Fibroblast of upper back skin (primary cell): Measurements from ENCODE around the gene NPC1L1.

Experiments
- DNase-seq: peaks from one replicate; pipeline ENCODE4 v3.0.0-alpha.2; 2013

Gene NPC1L1

DNA sequence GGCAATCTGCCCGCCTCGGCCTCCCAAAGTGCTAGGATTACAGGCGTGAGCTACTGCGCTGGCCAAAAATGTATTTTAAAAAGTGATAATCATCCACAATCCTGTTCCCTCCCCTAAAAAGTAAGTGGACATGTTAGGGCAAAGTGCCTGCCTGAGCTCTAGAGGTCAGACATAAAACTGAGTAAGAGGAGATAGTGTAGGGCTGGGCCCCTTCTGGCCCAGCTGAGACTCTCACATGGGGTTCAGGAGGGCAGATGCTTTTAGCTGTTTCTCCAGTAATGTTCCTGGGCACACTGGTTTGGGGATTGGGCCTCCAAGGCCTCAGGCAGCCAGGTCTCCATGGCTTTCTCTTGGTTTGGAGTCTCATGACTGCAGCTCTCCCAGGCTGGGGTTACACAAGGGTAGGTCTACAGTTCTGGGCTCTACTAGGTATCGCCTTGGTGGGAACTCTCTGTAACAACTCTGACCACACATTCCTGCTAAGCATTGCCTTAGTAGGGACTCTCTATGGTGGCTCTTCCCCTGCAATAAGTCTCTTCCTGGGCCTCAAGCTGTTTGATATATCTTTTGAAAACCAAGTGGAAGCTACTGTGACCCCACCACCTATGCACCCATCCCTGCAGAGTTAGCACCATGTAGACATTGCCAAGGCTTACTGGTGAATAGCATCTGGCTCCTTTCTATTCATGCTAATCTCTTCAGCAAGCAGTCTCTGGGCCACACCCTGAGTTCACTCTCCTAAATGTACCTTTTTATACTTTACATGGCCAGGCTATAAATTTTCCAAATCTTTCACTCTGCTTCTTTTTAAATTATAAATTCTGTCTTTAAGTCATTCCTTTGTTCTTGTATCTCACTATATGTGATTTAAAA lies 43.7 kb downstream of the NPC1L1 start:
- DNase-seq = no peak

DNA sequence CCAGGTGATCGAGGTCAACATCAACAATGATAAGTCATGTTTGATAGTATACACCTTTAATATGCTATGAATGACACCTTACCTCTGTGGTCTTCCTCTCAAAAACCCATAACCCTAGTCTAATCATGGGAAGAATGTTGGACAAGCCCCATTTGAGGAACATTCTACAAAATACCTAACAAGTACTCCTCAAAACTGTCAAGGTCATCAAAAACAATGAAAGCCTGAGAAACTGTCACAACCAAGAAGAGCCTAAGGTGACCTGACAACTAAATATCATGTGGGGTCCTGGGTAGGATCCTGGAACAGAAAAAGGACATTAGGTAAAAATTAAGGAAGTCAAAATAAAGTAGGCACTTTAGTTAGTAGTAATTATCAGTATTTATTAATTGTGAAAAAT lies 44.7 kb downstream of the NPC1L1 start:
- no peak for DNase-seq

GRCh38 chr7:44494960-44495359 lies 46.2 kb downstream of the NPC1L1 start:
- no peak for DNase-seq

DNA sequence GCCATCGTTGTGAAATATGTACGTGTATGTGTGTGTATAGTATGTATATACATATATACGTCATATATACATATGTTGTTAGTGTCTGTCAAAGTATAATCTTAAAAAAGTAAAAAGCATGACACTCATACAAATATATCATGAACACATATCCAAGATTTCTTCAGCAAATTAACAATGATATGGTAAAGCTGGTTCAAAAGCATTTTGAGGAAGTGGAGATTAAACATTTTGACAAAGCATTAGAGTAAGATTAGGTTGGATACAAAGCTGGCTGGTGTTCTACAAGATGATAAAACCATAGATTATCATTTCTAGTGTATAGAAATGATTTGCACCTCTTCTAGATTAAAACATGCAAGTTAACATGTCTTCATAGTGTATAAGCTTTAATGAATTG lies 49.9 kb downstream of the NPC1L1 start:
- no peak for DNase-seq

DNA sequence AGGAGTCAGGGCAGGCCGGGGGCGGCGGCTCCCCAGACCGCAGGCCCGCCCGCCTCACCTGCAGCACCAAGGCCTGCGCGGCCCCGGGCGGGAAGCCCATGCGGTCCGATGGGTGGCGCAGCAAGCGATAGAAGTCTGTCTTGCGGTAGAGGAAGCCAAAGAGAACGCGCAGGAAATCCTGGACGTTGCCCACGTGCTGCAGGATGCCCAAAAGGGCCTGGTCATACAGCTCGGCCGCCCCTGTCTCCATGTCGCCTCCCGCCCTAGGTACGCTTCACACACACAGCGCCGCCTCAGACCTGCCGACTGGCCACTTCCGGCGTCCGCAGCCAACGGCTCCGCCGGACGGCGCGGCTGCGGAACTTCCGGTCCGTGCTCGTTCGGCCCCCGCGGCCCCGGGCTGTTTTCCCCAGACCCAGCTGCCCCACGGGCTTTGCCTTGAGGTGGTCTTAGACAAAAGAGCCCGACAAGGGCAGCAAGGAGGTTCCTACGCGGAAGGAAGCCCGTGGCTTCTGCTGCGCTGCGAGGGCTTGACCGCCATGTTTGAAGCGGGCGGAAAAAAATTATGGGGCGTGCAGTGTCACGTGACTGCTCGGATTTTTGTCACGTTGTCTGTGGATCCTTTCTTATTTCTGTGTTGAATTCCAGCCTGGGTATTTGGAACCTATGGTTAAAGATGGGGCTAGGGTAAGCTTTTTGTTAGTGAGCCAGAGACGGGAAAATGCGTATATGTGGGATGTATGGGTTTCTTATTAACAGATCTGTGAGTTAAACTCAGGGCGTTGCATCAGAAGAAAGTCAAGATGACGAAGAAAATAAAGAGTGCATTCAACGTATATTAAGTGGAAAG lies 50.6 kb downstream of the NPC1L1 start, which contains the start of gene NUDCD3:
NUDCD3 (minus strand) TSS at position 308 of the 850 bp plus-strand sequence; CDS start at position 250, 58 bp downstream.
- DNase-seq = peak; percentile 85

DNA sequence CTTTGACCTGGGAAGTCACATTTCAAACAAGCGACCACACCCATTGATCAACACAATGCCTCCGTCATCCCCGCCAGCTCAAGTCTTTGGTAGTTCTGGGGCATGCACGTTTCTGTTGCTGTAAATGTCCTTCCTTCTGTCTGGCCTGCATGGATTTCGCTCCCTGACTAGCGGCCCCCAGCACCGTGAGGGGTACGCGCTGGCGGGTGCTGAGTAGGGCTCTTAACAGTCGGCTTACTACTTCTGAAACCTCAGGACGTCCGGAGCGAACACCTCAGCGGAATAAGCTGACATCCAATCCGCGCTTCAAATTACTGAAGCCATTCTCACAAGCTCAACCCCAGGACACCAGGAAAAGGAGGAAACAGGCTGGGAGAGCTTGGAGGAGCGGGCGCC lies 51.2 kb downstream of the NPC1L1 start:
- peak; percentile 16 for DNase-seq

DNA sequence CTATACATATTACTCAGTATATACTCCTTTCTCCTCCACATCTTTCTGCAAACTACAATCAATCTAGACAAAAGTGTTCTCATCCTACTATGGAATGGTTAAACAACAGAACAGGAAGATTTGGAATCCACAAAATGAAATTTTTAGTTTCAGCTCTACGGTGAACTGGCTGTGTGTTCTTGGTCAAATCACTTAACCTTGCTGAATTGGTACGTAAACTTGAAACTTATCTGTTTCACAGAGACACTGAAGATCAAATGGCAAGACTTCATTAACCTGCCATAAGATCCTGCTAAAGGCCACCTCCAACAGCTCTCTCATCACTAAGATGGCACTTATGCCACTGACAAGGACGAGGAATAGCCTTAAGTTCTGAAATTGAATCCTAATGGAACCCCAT lies 52.2 kb downstream of the NPC1L1 start:
- DNase-seq = no peak

DNA sequence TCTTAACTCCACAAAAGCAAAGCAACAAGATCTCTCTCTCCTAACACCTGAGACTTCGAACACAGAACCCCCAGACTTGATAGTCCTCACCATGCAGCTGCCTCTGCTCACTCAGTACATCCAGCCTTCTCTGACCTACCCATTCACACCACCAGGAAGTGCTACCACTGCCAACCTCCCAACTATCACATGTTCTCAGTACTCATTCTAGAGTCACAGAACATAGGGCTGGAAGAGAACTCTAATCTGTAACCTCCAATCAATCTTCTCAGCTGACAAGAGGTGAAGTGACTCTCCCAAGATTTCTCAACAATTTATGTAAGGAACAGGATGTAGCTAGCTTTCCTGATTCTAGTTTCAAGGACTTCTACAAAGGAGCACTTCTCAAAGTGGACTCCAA lies 54.4 kb downstream of the NPC1L1 start:
- DNase-seq = peak; percentile 11

DNA sequence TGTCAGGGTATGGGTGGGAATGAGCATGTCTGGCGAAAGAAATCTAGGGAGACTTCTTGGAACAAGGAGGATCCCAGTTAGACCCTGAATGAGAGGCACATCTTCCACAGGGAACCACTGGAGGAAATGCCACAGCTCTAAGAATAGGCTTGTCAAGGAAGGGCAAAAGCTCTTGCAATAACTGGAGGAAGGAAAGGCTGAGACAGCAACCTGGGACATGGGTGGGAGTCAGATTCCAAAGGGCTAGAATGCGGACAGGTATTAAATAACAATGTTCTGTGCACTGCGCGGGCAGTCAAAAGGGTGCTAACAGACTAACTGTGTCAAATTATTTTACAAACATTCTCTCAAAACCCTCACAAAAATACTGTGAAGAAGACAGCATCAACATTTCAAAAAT lies 55.1 kb downstream of the NPC1L1 start:
- DNase-seq = no peak

DNA sequence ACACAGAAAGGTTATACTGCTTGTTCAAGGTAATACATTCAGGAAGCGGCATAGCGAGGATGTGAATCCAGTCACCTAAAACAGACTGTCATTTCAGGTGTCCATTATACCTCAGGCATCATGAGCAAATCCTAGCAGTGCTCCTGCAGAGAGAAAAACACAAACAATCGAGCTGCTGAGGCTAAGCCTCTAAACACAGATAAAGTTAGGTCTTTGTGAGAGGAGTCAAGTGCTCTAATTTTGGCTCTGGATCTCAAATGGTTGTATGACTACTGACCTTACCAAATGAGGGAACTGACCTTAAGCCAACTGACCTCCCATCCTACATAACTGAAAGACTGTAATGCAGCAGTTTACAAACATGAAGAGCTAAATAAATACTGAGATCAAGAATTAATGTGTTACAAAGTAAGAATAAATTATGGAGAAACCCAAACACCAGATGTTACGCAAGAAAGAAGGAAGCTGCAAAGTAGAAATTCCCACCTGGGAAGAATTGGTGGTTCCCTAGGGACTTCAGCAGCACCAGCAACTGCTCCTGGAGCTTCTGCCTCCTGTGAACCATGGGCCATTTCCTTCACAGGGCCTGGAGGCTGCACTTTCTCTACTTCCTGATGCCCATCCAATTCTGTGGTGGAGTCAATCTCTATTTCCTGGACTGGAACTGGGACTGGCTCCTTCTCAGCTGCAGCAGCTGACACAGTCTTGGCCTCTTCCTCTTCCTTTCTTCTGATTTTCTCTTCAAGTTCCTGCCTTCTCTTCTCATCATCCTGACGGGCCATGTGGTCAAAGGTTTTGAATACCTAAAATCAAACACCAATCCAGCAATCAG lies 56.4 kb downstream of the NPC1L1 start:
- no peak for DNase-seq

DNA sequence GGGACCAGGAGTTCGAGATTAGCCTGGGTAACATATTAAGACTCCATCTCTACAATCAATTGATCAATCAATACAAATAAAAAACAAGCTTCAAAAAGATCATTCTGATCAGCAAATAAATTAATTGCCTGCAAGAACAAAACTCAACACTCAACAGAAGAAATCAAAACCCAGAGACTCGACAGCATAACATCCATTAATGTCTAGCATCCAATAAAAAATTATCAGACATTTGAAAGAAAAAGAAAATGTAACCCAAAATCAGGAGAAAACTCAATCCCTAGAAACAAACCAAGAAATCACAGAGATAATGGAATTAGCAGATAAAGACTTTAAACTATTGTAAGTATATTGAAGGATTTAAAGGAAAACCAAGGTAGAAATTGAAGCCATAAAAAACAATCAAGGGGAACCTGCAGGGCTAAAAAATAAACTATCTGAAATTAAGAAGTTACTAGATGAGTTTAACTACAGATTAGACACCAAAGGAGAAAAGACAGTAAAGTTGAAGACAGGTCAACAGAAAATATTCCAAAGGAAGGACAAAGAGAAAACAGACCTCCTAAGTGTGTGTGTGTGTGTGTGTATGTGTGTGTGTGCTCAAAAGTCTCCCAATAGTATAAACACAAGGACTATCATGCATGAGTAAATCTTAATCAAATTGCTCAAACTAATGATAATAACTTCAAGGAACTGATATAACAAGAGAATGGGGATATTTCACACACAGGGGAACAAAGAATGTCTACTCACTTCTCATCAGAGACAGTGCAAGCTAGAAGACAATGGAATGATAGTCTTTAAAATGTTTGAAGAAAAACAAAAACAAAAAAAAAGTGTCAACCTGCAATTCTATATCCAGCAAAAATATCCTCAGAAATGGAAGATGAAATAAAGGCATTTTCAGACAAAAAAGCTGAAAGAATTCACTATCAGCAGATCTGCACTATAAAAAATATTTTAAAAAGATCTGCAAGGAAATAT lies 58.3 kb downstream of the NPC1L1 start:
- DNase-seq = no peak

DNA sequence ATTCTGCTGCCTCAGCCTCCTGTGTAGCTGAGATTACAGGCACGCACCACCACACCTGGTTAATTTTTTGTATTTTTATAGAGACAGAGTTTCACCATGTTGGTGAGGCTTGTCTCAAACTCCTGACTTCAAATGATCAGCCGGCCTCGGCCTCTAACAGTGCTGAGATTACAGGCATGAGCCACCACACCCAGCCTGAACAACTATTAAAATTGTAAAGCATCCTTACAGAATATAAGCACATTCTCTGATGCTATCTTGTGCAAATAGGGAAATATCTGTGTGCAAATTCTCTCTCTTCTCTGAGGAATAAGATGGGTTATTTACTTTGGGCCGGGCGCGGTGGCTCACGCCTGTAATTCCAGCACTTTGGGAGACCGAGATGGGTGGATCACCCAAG lies 63.2 kb downstream of the NPC1L1 start:
- DNase-seq = no peak

DNA sequence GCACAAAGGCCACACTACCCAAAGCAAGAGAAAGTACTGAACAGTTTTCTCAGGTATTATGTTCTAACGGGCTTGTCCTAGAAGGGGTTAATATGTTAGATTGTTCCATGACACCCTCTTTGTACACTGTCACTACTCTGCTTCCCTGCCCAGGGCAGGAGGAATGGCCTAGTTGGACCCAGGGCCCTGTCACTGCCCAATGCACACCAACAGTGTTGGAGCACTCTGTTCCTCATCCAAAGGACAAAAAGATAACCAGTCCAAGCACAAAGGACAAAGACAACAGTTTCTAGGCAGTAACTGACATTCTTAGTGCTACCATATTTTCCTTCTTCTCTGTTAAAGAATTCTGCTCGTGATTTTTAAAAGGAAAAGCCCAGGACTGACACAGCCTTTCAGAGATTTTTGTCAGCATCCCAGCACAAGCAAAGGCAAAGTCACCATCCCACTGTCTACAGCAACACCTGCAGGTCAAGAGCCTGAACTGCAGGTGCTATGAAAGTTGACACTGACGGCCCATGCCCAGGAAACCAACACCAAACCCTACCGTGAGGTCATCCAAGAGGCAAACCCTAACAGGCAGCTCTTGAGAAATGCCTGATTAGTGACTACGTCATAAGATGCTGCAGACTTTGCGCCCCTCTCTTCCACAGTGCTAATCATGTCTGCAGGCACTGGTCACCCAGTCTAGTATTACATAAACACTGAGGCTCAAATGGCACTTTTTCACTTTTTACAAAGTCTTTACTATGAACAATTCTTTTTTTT lies 63.9 kb downstream of the NPC1L1 start:
- peak; percentile 70 for DNase-seq

DNA sequence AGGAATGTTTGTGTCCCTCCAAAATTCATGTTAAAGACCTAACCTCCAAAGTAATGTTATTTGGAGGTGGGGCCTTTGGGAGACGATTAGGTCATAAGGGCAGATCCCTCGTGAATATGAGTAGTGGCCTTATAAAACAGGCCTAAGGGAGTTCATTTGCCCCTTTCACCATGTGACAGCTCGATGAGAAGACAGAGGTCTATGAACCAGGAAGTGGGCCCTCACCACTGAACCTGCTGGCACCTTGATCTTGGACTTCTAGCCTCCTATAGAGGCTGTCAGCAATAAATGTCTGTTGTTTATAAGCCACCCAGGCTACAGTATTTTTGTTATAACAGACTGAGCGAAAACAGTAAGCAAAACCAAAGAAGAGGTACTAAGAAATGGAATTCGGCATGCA lies 64.8 kb downstream of the NPC1L1 start:
- DNase-seq = no peak

DNA sequence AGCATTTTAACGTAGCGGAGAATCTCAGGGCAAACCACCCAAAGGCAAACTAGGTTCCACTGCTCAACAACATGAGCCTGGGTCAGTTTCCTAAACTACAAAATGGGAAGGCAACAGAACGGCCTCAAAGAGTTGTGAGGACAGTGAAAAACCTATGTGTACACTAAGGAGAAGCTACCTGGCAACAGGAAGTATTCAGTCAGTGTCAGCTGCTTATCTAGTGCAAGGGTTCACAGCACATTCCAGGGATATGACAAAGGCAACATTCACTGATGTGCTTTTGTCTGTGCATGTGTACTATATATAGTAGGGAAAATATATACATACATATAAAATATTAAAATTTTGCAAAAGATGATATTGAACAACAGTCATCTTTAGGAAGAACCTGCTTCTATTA lies 67.8 kb downstream of the NPC1L1 start:
- DNase-seq = no peak

DNA sequence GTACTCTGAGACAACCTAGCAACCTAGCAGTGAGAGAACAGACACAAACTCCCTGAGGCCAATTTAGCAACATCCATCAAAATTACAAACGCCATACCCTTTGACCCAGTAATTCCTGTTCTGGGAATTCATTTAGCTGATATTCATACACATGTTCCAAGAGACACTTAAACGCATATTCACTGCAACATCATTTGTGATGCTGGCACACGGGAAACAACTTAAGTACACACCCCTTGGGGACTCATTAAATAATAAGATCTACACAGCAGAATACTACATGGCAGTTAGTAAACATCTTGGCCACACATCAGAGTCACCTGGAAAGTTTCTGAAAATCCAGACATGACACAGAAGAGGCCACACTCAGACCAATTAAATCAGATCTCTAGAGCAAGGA lies 68.3 kb downstream of the NPC1L1 start:
- DNase-seq = no peak

DNA sequence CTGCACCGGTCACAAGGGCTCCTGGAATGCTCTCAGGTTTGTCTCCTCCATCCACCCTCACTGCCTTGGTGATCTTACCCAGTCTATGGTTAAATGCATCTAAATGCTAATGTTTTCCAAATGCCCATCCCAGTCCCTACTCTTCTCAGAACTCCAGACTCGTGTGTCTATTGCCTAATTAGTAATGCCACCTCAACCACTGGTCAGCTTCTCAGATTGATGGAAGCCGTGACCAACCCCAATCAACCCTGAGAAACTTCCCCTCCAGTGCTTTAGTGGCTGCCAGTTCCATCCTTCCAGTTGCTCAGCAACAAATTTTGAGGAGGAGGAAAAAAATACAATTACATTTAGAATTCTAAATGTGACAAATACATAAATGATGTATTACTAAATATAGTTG lies 69.3 kb downstream of the NPC1L1 start:
- DNase-seq = no peak

DNA sequence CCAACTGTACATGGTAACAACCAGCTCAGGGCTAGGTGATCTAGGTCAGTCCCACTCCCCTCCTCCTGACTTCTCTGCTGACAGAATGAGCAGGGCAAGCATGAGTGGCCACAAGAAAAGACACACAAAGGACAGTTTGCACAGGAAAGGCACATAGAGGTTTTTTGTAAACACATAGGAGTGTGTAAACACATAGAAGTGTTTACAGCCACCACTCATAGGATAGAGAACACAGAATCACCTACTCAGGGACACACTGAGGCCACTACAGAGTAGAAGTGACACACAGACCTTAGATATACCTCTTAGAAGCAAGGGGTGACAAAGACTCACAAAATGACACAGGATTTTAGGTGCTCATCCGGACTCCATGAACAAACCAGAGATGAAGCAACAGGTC lies 69.7 kb downstream of the NPC1L1 start:
- DNase-seq = no peak

- no peak for DNase-seq
Measured at GRCh38 chr7:44470628-44471245, 70.4 kb downstream of the NPC1L1 start.

DNA sequence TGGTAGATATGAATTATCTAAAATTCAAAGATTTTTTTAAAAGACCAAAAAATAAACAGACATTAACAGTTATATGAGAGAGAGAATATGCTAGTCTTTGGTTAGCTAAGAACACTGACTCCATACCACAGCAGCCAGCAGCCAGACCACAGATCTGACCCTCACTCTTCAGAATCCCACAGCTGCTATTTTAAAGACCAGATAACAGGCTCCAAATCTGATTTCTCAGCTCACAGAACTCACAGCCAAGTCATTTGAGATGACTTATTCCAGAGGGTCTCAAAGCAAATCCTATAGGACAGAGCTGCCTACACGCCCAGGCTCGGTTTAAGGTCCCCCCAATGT lies 71.0 kb downstream of the NPC1L1 start:
- no peak for DNase-seq
